ENCODE results near the gene TOLLIP. TPM values are rescaled to one million over a fixed set of nuclear protein-coding genes. Genes with fewer than 3 reads are reported as not detected.
A peak's percentile ranks its signal among the peaks of the same experiment; 100 is the strongest.
"Not testable (repeated sequence)": the region's sequence is repeated elsewhere in the genome, so short reads cannot be mapped to it uniquely, and the experiment has no call there.

Gene TOLLIP
- total RNA-seq, 1 donor from 2014 or later = 58.4 TPM

- no peaks in the 10 kb centered on the region for H3K36me3 Mint-ChIP-seq (ENCODE audit: low read depth)
- peaks cover 17% of the 10 kb centered on the region for H3K27me3 Mint-ChIP-seq (ENCODE audit: low read depth)
- no peaks in the 10 kb centered on the region for H3K9me3 Mint-ChIP-seq (ENCODE audit: low read depth)
- H3K4me1 Mint-ChIP-seq (ENCODE audit: low read depth) = peaks cover 3% of the 10 kb centered on the region
- no peak overlapping the region for H3K27ac Mint-ChIP-seq (ENCODE audit: unreplicated experiment)
- no peak overlapping the region for H3K4me3 Mint-ChIP-seq (ENCODE audit: unreplicated experiment)
- DNase-seq (ENCODE audit: low spot score) = no peak
- TF ChIP-seq CTCF (IDR thresholded peaks at IDR 0.05) = peak; percentile 34
Observed at GRCh38 chr11:1341928-1342524, 32.6 kb upstream of the TOLLIP start.

GRCh38 chr11:1341226-1341625, 31.8 kb upstream of the TOLLIP start:
- not testable (repeated sequence) for H3K4me3 Mint-ChIP-seq (ENCODE audit: unreplicated experiment); H3K9me3 Mint-ChIP-seq (ENCODE audit: low read depth); H3K36me3 Mint-ChIP-seq (ENCODE audit: low read depth); H3K4me1 Mint-ChIP-seq (ENCODE audit: low read depth); DNase-seq (ENCODE audit: low spot score); H3K27ac Mint-ChIP-seq (ENCODE audit: unreplicated experiment)
- H3K27me3 Mint-ChIP-seq (ENCODE audit: low read depth) = peaks cover 17% of the 10 kb centered on the region

GRCh38 chr11:1340111-1340510, 30.7 kb upstream of the TOLLIP start:
- H3K9me3 Mint-ChIP-seq (ENCODE audit: low read depth) = no peaks in the 10 kb centered on the region
- H3K36me3 Mint-ChIP-seq (ENCODE audit: low read depth) = no peaks in the 10 kb centered on the region
- H3K27me3 Mint-ChIP-seq (ENCODE audit: low read depth) = peaks cover 10% of the 10 kb centered on the region
- no peak overlapping the region for H3K4me3 Mint-ChIP-seq (ENCODE audit: unreplicated experiment)
- no peak for DNase-seq (ENCODE audit: low spot score)
- no peak overlapping the region for H3K27ac Mint-ChIP-seq (ENCODE audit: unreplicated experiment)
- no peak for TF ChIP-seq CTCF (IDR thresholded peaks at IDR 0.05)
- peaks cover 12% of the 10 kb centered on the region for H3K4me1 Mint-ChIP-seq (ENCODE audit: low read depth)

GRCh38 chr11:1339066-1339675, 29.7 kb upstream of the TOLLIP start:
- H3K27ac Mint-ChIP-seq (ENCODE audit: unreplicated experiment) = no peak overlapping the region
- no peak overlapping the region for H3K4me3 Mint-ChIP-seq (ENCODE audit: unreplicated experiment)
- TF ChIP-seq CTCF (IDR thresholded peaks at IDR 0.05) = no peak
- peaks cover 12% of the 10 kb centered on the region for H3K4me1 Mint-ChIP-seq (ENCODE audit: low read depth)
- H3K36me3 Mint-ChIP-seq (ENCODE audit: low read depth) = no peaks in the 10 kb centered on the region
- peaks cover 3% of the 10 kb centered on the region for H3K9me3 Mint-ChIP-seq (ENCODE audit: low read depth)
- DNase-seq (ENCODE audit: low spot score) = no peak
- peaks cover 4% of the 10 kb centered on the region for H3K27me3 Mint-ChIP-seq (ENCODE audit: low read depth)

GRCh38 chr11:1338201-1339065, 29.0 kb upstream of the TOLLIP start:
- DNase-seq (ENCODE audit: low spot score) = no peak
- H3K27ac Mint-ChIP-seq (ENCODE audit: unreplicated experiment) = no peak overlapping the region
- TF ChIP-seq CTCF (IDR thresholded peaks at IDR 0.05) = no peak
- H3K36me3 Mint-ChIP-seq (ENCODE audit: low read depth) = no peaks in the 10 kb centered on the region
- no peaks in the 10 kb centered on the region for H3K27me3 Mint-ChIP-seq (ENCODE audit: low read depth)
- H3K4me1 Mint-ChIP-seq (ENCODE audit: low read depth) = peaks cover 12% of the 10 kb centered on the region
- no peak overlapping the region for H3K4me3 Mint-ChIP-seq (ENCODE audit: unreplicated experiment)
- peaks cover 3% of the 10 kb centered on the region for H3K9me3 Mint-ChIP-seq (ENCODE audit: low read depth)
